ENCODE measurements around the gene HORMAD2.

HORMAD2 gene

DNA sequence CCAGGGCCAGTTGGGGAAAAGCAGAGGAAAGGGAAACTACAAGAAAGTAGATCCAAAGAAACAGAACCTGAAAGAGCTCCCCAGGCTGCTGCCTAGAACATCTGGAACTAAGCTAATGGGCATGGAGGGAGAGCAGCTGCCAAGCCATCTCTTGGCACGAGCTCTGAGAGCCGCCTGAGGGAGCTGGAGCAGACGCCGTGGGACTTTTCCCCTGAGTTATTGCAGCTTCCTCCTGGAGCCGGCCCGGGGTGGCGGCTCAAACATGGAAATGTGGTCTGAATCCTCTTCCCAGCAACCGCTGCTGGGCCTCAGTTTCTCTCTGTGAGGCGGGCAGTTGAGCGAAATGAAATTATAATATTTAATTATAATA is 124.5 kb downstream of the HORMAD2 start:
- no peak overlapping the region for H3K4me2 ChIP-seq (ENCODE audit: low read length)
- peaks cover 6 to 7% of the 10 kb centered on the region in 2 experiments for H3K4me1 ChIP-seq (ENCODE audit: control insufficient read depth in 1 of 2, insufficient read depth in 2 of 2, low read length in 2 of 2)
- H3K79me2 ChIP-seq (ENCODE audit: control insufficient read depth, insufficient read depth, low read length, poor library complexity), result no peaks in the 10 kb centered on the region
- no peak overlapping the region for H3K4me3 ChIP-seq (ENCODE audit: low read depth, low read length)
- no peak for DNase-seq
- no peak overlapping the region for H2BK5ac ChIP-seq (ENCODE audit: low read depth, low read length, poor library complexity)
- H3K9ac ChIP-seq (ENCODE audit: low read length), result no peak overlapping the region
- H3K27me3 ChIP-seq (ENCODE audit: insufficient read depth, low read length), result no peaks in the 10 kb centered on the region
- H3K4ac ChIP-seq (ENCODE audit: low read depth, low read length), result no peak overlapping the region
- no peak overlapping the region for H2AFZ ChIP-seq (ENCODE audit: insufficient read depth, low read length, poor library complexity)
- no peaks in the 10 kb centered on the region for H3K36me3 ChIP-seq (ENCODE audit: control insufficient read depth in 1 of 2, insufficient read depth in 2 of 2, low read length in 2 of 2)
- peaks cover 2% of the 10 kb centered on the region for H3K79me1 ChIP-seq (ENCODE audit: low read length)
- no peak overlapping the region for H2BK120ac ChIP-seq (ENCODE audit: insufficient read depth, low read length, poor library complexity)
- no peak overlapping the region for H4K12ac ChIP-seq (ENCODE audit: low read depth, low read length)
- H3K14ac ChIP-seq (ENCODE audit: low read length), result no peak overlapping the region
- H4K8ac ChIP-seq (ENCODE audit: low read depth, low read length), result no peak overlapping the region
- H3K18ac ChIP-seq (ENCODE audit: low read length), result no peak overlapping the region
- no peak overlapping the region for H3K23ac ChIP-seq (ENCODE audit: low read length)
- no peaks in the 10 kb centered on the region for H3K9me3 ChIP-seq (ENCODE audit: insufficient read depth, low read depth, low read length)
- no peak overlapping the region for H3K27ac ChIP-seq (ENCODE audit: low read depth, low read length)
- H2AK5ac ChIP-seq (ENCODE audit: low read length), result no peak overlapping the region
- no peak overlapping the region for H2BK12ac ChIP-seq (ENCODE audit: low read length)
- no peak overlapping the region for H4K91ac ChIP-seq (ENCODE audit: low read depth, low read length)
- no CpG with 5 or more reads among the region's 10 CpGs for WGBS (ENCODE audit: extremely low coverage, insufficient coverage, insufficient read length)

GRCh38 chr22:30205281-30206115 is 125.2 kb downstream of the HORMAD2 start:
- Histone ChIP-seq H2BK120ac (ENCODE audit: insufficient read depth, low read length, poor library complexity) (no peak overlapping the region), H4K91ac (ENCODE audit: low read depth, low read length) (no peak overlapping the region), H3K4ac (ENCODE audit: low read depth, low read length) (no peak overlapping the region), H2BK12ac (ENCODE audit: low read length) (peak overlapping the region; percentile 30), H4K12ac (ENCODE audit: low read depth, low read length) (no peak overlapping the region), H3K9ac (ENCODE audit: low read length) (no peak overlapping the region), H2AFZ (ENCODE audit: insufficient read depth, low read length, poor library complexity) (no peak overlapping the region), H3K18ac (ENCODE audit: low read length) (no peak overlapping the region), H4K8ac (ENCODE audit: low read depth, low read length) (no peak overlapping the region), H3K27me3 (ENCODE audit: insufficient read depth, low read length) (no peaks in the 10 kb centered on the region), H2AK5ac (ENCODE audit: low read length) (peak overlapping the region; percentile 14), H3K36me3 (ENCODE audit: control insufficient read depth in 1 of 2, insufficient read depth in 2 of 2, low read length in 2 of 2) (no peaks in the 10 kb centered on the region), H3K27ac (ENCODE audit: low read depth, low read length) (no peak overlapping the region), H3K14ac (ENCODE audit: low read length) (no peak overlapping the region), H3K23ac (ENCODE audit: low read length) (no peak overlapping the region), H3K4me3 (ENCODE audit: low read depth, low read length) (no peak overlapping the region), H3K9me3 (ENCODE audit: insufficient read depth, low read depth, low read length) (no peaks in the 10 kb centered on the region), H3K79me1 (ENCODE audit: low read length) (peaks cover 2% of the 10 kb centered on the region), H2BK5ac (ENCODE audit: low read depth, low read length, poor library complexity) (no peak overlapping the region), H3K79me2 (ENCODE audit: control insufficient read depth, insufficient read depth, low read length, poor library complexity) (no peaks in the 10 kb centered on the region), H3K4me1 (ENCODE audit: control insufficient read depth in 1 of 2, insufficient read depth in 2 of 2, low read length in 2 of 2) (peaks cover 12% of the 10 kb centered on the region in 2 experiments), H3K4me2 (ENCODE audit: low read length) (no peak overlapping the region)
- WGBS (ENCODE audit: extremely low coverage, insufficient coverage, insufficient read length), result no CpG with 5 or more reads among the region's 25 CpGs
- peak; percentile 16 to 42 for DNase-seq

- Histone ChIP-seq H3K79me1 (ENCODE audit: low read length) (peaks cover 7% of the 10 kb centered on the region), H3K4me1 (ENCODE audit: control insufficient read depth in 1 of 2, insufficient read depth in 2 of 2, low read length in 2 of 2) (peaks cover 15% of the 10 kb centered on the region in 2 experiments)
- no CpG with 5 or more reads among the region's 16 CpGs for WGBS (ENCODE audit: extremely low coverage, insufficient coverage, insufficient read length)
Measured at GRCh38 chr22:30206944-30207343, 126.7 kb downstream of the HORMAD2 start.

DNA sequence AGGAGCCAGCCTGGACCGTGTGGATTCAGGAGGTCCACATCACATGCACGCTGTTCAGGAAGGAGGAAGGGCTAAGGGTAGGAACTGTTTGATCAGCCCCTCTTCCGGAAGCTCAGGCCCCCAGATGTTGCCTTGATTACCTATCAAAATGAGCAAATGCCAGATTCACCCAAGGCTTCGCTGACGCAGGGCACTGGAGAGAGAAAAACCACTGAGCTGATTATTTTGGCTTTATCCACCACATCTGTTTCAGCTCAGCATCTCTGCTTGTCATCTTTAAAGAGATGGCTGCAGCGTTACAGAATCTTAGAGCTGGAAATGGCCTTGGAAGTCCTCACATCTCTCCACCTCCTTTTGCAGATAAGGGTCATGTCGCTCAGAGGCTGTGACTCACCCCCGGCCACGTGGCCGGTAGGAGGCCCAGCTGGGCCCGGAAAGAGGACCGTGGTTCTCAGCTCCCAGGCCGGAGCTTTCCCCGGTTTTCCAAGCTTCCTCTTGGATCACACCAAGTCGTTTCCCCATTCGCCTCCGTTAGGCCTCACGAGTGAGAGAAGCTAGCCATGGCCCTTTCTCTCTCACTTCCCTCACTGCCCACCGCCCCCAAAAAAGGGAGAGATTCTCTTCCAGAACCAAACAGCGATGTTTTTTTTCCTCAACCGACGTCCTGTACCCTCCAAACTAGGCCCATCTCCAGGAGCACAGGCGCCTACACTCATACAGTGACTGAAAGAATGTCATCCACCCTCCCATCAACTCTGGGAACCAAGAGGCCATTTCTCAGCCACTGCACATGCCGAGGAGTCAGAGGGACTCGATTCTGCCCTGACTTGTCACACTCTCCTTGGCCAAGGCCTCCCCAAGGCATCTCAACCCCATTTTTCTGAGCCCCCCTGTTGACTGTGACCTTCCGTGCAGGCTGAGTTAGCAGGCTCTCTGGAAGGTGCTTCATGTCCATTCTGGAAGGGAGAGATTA is 128.7 kb downstream of the HORMAD2 start:
- Histone ChIP-seq H3K9me3 (ENCODE audit: insufficient read depth, low read depth, low read length) (no peaks in the 10 kb centered on the region), H4K91ac (ENCODE audit: low read depth, low read length) (no peak overlapping the region), H2BK120ac (ENCODE audit: insufficient read depth, low read length, poor library complexity) (no peak overlapping the region), H4K12ac (ENCODE audit: low read depth, low read length) (no peak overlapping the region), H3K79me2 (ENCODE audit: control insufficient read depth, insufficient read depth, low read length, poor library complexity) (no peaks in the 10 kb centered on the region), H3K27ac (ENCODE audit: low read depth, low read length) (no peak overlapping the region), H4K8ac (ENCODE audit: low read depth, low read length) (no peak overlapping the region), H3K36me3 (ENCODE audit: control insufficient read depth in 1 of 2, insufficient read depth in 2 of 2, low read length in 2 of 2) (no peaks in the 10 kb centered on the region), H3K4me1 (ENCODE audit: control insufficient read depth in 1 of 2, insufficient read depth in 2 of 2, low read length in 2 of 2) (peaks cover 18 to 19% of the 10 kb centered on the region in 2 experiments), H2AK5ac (ENCODE audit: low read length) (no peak overlapping the region), H3K14ac (ENCODE audit: low read length) (no peak overlapping the region), H3K18ac (ENCODE audit: low read length) (no peak overlapping the region), H3K4me3 (ENCODE audit: low read depth, low read length) (no peak overlapping the region), H3K9ac (ENCODE audit: low read length) (no peak overlapping the region), H3K27me3 (ENCODE audit: insufficient read depth, low read length) (no peaks in the 10 kb centered on the region), H3K79me1 (ENCODE audit: low read length) (peaks cover 7% of the 10 kb centered on the region), H2BK5ac (ENCODE audit: low read depth, low read length, poor library complexity) (no peak overlapping the region), H3K4ac (ENCODE audit: low read depth, low read length) (no peak overlapping the region), H2AFZ (ENCODE audit: insufficient read depth, low read length, poor library complexity) (peak overlapping the region; percentile 13), H3K23ac (ENCODE audit: low read length) (no peak overlapping the region), H3K4me2 (ENCODE audit: low read length) (no peak overlapping the region), H2BK12ac (ENCODE audit: low read length) (peak overlapping the region; percentile 16)
- no CpG with 5 or more reads among the region's 26 CpGs for WGBS (ENCODE audit: extremely low coverage, insufficient coverage, insufficient read length)
- DNase-seq, result peak; percentile 14 to 59

More at GRCh38 chr22:30206944-30207343, 126.7 kb downstream of the HORMAD2 start:
- Histone ChIP-seq H4K91ac (ENCODE audit: low read depth, low read length) (no peak overlapping the region), H2BK12ac (ENCODE audit: low read length) (no peak overlapping the region), H3K9me3 (ENCODE audit: insufficient read depth, low read depth, low read length) (no peaks in the 10 kb centered on the region), H3K79me2 (ENCODE audit: control insufficient read depth, insufficient read depth, low read length, poor library complexity) (no peaks in the 10 kb centered on the region), H3K14ac (ENCODE audit: low read length) (no peak overlapping the region), H3K4ac (ENCODE audit: low read depth, low read length) (no peak overlapping the region), H3K27me3 (ENCODE audit: insufficient read depth, low read length) (no peaks in the 10 kb centered on the region), H3K4me2 (ENCODE audit: low read length) (no peak overlapping the region), H3K18ac (ENCODE audit: low read length) (no peak overlapping the region), H2BK120ac (ENCODE audit: insufficient read depth, low read length, poor library complexity) (no peak overlapping the region), H4K12ac (ENCODE audit: low read depth, low read length) (no peak overlapping the region), H3K4me3 (ENCODE audit: low read depth, low read length) (no peak overlapping the region), H4K8ac (ENCODE audit: low read depth, low read length) (no peak overlapping the region), H3K9ac (ENCODE audit: low read length) (no peak overlapping the region), H3K23ac (ENCODE audit: low read length) (no peak overlapping the region), H3K27ac (ENCODE audit: low read depth, low read length) (no peak overlapping the region), H2AFZ (ENCODE audit: insufficient read depth, low read length, poor library complexity) (no peak overlapping the region), H2BK5ac (ENCODE audit: low read depth, low read length, poor library complexity) (no peak overlapping the region), H2AK5ac (ENCODE audit: low read length) (no peak overlapping the region), H3K36me3 (ENCODE audit: control insufficient read depth in 1 of 2, insufficient read depth in 2 of 2, low read length in 2 of 2) (no peaks in the 10 kb centered on the region)
- peak; percentile 84 to 89 for DNase-seq

Data from trophoblast cell (in vitro differentiated cells and primary cell).